ENCODE measurements around the gene EGR2. TPM values are rescaled to one million over a fixed set of nuclear protein-coding genes. Genes with fewer than 3 reads are reported as not detected.

The EGR2 gene
- polyA plus RNA-seq, 1 of the 3 experiments (the other 2 are of a cell fraction): 0.25 TPM

DNA sequence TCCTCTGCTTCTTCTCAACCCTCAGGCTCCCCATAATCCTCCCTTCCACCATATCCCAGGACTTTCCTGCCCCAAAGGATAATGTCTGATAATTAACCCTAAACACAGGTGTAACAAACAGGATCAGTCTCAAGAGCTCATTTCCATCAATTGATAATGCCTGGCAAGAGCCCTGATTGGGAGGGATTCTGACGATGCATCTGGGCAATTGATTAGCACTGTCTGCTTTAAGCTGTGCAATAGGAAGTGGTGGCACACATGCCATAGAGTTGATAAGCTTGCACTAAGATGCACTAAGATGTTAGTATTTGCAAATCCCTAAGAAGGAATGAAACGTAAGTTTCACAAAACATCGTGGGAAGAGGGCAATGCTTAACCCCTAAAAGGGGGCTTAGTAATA is 27.4 kb upstream of the EGR2 start:
- Histone ChIP-seq H2AFZ (ENCODE audit: low read depth) (no peak overlapping the region), H4K20me1 (ENCODE audit: insufficient read depth) (no peaks in the 10 kb centered on the region), H3K9ac (no peak overlapping the region), H3K9me3 (no peaks in the 10 kb centered on the region), H3K4me1 (ENCODE audit: control insufficient read depth in 1 of 2, insufficient read depth in 2 of 2, low read depth in 1 of 2, low read length in 1 of 2) (no peaks in the 10 kb centered on the region), H3K27ac (ENCODE audit: low read depth in 2 of 2, low read length in 1 of 2) (no peak overlapping the region), H3K27me3 (ENCODE audit: insufficient read depth) (peaks cover 9% of the 10 kb centered on the region; the same call in 1 of the 2 replicates), H3K4me3 (ENCODE audit: low read depth in 2 of 2, low read length in 1 of 2) (no peak overlapping the region), H3K36me3 (replicated peaks in 1 of 2; ENCODE audit: control insufficient read depth in 1 of 2, insufficient read depth in 2 of 2, low read length in 1 of 2) (no peaks in the 10 kb centered on the region), H3K4me2 (no peak overlapping the region), H3F3A (replicated peaks; ENCODE audit: insufficient read depth) (no peaks in the 10 kb centered on the region), H3K9me2 (no peaks in the 10 kb centered on the region), H3K79me2 (ENCODE audit: insufficient read depth) (no peaks in the 10 kb centered on the region)
- TF ChIP-seq YY1 (IDR thresholded peaks at IDR 0.05; ENCODE audit: low read depth): no peak
- DNase-seq: no peak
- 27% methylated on average over 3 of the region's 3 CpGs for WGBS (ENCODE audit: low lambda C conversion rate)
- POLR2A ChIA-PET: no interaction called here
- CTCF ChIA-PET: no interaction called here

DNA sequence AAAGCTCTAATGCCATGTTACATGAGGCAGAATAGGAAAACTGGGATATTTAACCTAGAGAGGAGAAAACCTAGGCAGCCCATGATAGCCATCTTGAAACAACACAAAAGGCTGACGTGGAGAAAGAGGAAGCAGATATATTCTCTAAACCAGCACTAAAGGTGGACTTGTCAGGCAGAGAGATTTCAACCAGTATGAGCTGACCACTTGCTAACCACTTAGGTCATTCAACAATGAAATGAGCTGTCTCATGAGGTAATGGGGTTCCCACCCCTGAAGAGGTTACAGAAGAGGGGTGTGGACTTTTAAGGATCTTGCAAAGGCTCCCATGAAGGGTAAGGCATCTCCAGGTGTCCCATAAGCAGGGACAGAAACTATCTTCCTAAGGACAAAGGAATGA is 26.8 kb upstream of the EGR2 start:
- Histone ChIP-seq H3K79me2 (ENCODE audit: insufficient read depth) (no peaks in the 10 kb centered on the region), H3K9me2 (no peaks in the 10 kb centered on the region), H3K9me3 (no peaks in the 10 kb centered on the region), H3F3A (replicated peaks; ENCODE audit: insufficient read depth) (no peaks in the 10 kb centered on the region), H3K9ac (no peak overlapping the region), H3K4me2 (no peak overlapping the region), H3K27ac (ENCODE audit: low read depth in 2 of 2, low read length in 1 of 2) (no peak overlapping the region), H3K36me3 (replicated peaks in 1 of 2; ENCODE audit: control insufficient read depth in 1 of 2, insufficient read depth in 2 of 2, low read length in 1 of 2) (no peaks in the 10 kb centered on the region), H3K4me1 (ENCODE audit: control insufficient read depth in 1 of 2, insufficient read depth in 2 of 2, low read depth in 1 of 2, low read length in 1 of 2) (no peaks in the 10 kb centered on the region), H3K4me3 (ENCODE audit: low read depth in 2 of 2, low read length in 1 of 2) (no peak overlapping the region), H3K27me3 (ENCODE audit: insufficient read depth) (peaks cover 9% of the 10 kb centered on the region; the same call in 1 of the 2 replicates), H2AFZ (ENCODE audit: low read depth) (no peak overlapping the region), H4K20me1 (ENCODE audit: insufficient read depth) (no peaks in the 10 kb centered on the region)
- DNase-seq: no peak
- ChIA-PET POLR2A (interaction anchor here (0.5 kb wide), 1 partner anchor 63 kb away, joined by 3 read pairs; no protein-coding TSS in a partner anchor), CTCF (no interaction called here)
- TF ChIP-seq, protein P1, sequence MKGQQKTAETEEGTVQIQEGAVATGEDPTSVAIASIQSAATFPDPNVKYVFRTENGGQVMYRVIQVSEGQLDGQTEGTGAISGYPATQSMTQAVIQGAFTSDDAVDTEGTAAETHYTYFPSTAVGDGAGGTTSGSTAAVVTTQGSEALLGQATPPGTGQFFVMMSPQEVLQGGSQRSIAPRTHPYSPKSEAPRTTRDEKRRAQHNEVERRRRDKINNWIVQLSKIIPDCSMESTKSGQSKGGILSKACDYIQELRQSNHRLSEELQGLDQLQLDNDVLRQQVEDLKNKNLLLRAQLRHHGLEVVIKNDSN (IDR thresholded peaks at IDR 0.05; ENCODE audit: borderline replicate concordance, low read depth): no peak
- TF ChIP-seq ELF1 (IDR thresholded peaks at IDR 0.05) (no peak), MEF2A (IDR thresholded peaks at IDR 0.05; ENCODE audit: borderline replicate concordance, low read depth) (no peak)
- WGBS (ENCODE audit: low lambda C conversion rate): 25% methylated on average over 1 of the region's 1 CpG

GRCh38 chr10:62839590-62839989 is 23.4 kb upstream of the EGR2 start:
- POLR2A ChIA-PET: no interaction called here
- TF ChIP-seq, protein P2, sequence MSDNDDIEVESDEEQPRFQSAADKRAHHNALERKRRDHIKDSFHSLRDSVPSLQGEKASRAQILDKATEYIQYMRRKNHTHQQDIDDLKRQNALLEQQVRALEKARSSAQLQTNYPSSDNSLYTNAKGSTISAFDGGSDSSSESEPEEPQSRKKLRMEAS (IDR thresholded peaks at IDR 0.05; ENCODE audit: low read depth): no peak
- TF ChIP-seq FOXM1 (IDR thresholded peaks at IDR 0.05; ENCODE audit: low read depth) (no peak), CHD2 (IDR thresholded peaks at IDR 0.05; ENCODE audit: low read length, partially characterized antibody) (no peak), SIN3A (IDR thresholded peaks at IDR 0.05; ENCODE audit: borderline replicate concordance, low read depth, low read length) (no peak), RFX5 (IDR thresholded peaks at IDR 0.05; ENCODE audit: low read length) (no peak), RAD21 (IDR thresholded peaks at IDR 0.05; ENCODE audit: low read length) (no peak), RXRA (IDR thresholded peaks at IDR 0.05; ENCODE audit: borderline replicate concordance, low read depth) (no peak), TCF12 (IDR thresholded peaks at IDR 0.05) (no peak)
- H3K27me3 ChIP-seq (ENCODE audit: insufficient read depth): peaks cover 1% of the 10 kb centered on the region; the same call in 1 of the 2 replicates
- no peaks in the 10 kb centered on the region for H3K4me1 ChIP-seq (ENCODE audit: control insufficient read depth in 1 of 2, insufficient read depth in 2 of 2, low read depth in 1 of 2, low read length in 1 of 2)
- no peak overlapping the region for H2AFZ ChIP-seq (ENCODE audit: low read depth)
- H3K9me2 ChIP-seq: no peaks in the 10 kb centered on the region
- H3K4me3 ChIP-seq (ENCODE audit: low read depth in 2 of 2, low read length in 1 of 2): no peak overlapping the region
- no peak overlapping the region for H3K27ac ChIP-seq (ENCODE audit: low read depth in 2 of 2, low read length in 1 of 2)
- CTCF ChIA-PET: no interaction called here
- H3K4me2 ChIP-seq: no peak overlapping the region
- DNase-seq: no peak
- no peaks in the 10 kb centered on the region for H3K79me2 ChIP-seq (ENCODE audit: insufficient read depth)
- no peaks in the 10 kb centered on the region for H3F3A ChIP-seq (replicated peaks; ENCODE audit: insufficient read depth)
- H3K9me3 ChIP-seq: 0 out of 2 replicates have a peak, but pooled peaks cover 1% of the 10 kb centered on the region
- no peak overlapping the region for H3K9ac ChIP-seq
- no peaks in the 10 kb centered on the region for H3K36me3 ChIP-seq (replicated peaks in 1 of 2; ENCODE audit: control insufficient read depth in 1 of 2, insufficient read depth in 2 of 2, low read length in 1 of 2)
- H4K20me1 ChIP-seq (ENCODE audit: insufficient read depth): no peaks in the 10 kb centered on the region
- WGBS (ENCODE audit: low lambda C conversion rate): 13% methylated on average over 2 of the region's 2 CpGs

Data from SK-N-SH (cell line).